Stimulated activated naive CD8-positive, alpha-beta T cell treated with anti-CD3 and anti-CD28 coated beads, Interleukin-15, Interleukin-2, amounts not matched to agents 100 ng/mL and 50 ng/mL, for 24 hours (primary cell): ENCODE measurements around the gene ARID3C.

ENCODE experiments used
- H3K27ac Mint-ChIP-seq: one replicate; pipeline ENCODE4 v1.8.0; 2021; ENCODE audit warnings: mild to moderate bottlenecking, mixed read lengths
- H3K27me3 Mint-ChIP-seq: one replicate; pipeline ENCODE4 v1.8.0; 2021; ENCODE audit warnings: mixed read lengths
- H3K36me3 Mint-ChIP-seq: one replicate; pipeline ENCODE4 v1.8.0; 2021; ENCODE audit warnings: low read depth, mixed read lengths
- H3K4me1 Mint-ChIP-seq: one replicate; pipeline ENCODE4 v1.8.0; 2021; ENCODE audit warnings: low read depth, mixed read lengths
- H3K4me3 Mint-ChIP-seq: one replicate; pipeline ENCODE4 v1.8.0; 2021; ENCODE audit warnings: mild to moderate bottlenecking, mixed read lengths
- H3K9me3 Mint-ChIP-seq: one replicate; pipeline ENCODE4 v1.8.0; 2021; ENCODE audit warnings: mixed read lengths

The ARID3C gene

GRCh38 chr9:34601937-34602573 is 26.8 kb downstream of the ARID3C start:
- H3K27me3 Mint-ChIP-seq, result no peaks in the 10 kb centered on the region
- no peaks in the 10 kb centered on the region for H3K9me3 Mint-ChIP-seq
- no peaks in the 10 kb centered on the region for H3K36me3 Mint-ChIP-seq
- no peak overlapping the region for H3K27ac Mint-ChIP-seq
- H3K4me3 Mint-ChIP-seq, result no peak overlapping the region
- no peaks in the 10 kb centered on the region for H3K4me1 Mint-ChIP-seq

- H3K27ac Mint-ChIP-seq, result no peak overlapping the region
Measured at GRCh38 chr9:34600908-34601307, 28.0 kb downstream of the ARID3C start.

GRCh38 chr9:34599546-34599945 is 29.3 kb downstream of the ARID3C start:
- Mint-ChIP-seq H3K4me1 (no peaks in the 10 kb centered on the region), H3K27ac (no peak overlapping the region), H3K36me3 (no peaks in the 10 kb centered on the region), H3K4me3 (no peak overlapping the region), H3K9me3 (no peaks in the 10 kb centered on the region), H3K27me3 (peaks cover 13% of the 10 kb centered on the region)

More at GRCh38 chr9:34600908-34601307, 28.0 kb downstream of the ARID3C start:
- Mint-ChIP-seq H3K27me3 (peaks cover 5% of the 10 kb centered on the region), H3K4me1 (no peaks in the 10 kb centered on the region), H3K36me3 (no peaks in the 10 kb centered on the region), H3K9me3 (no peaks in the 10 kb centered on the region), H3K4me3 (no peak overlapping the region)

- Mint-ChIP-seq H3K9me3 (no peaks in the 10 kb centered on the region), H3K4me1 (peaks cover 19% of the 10 kb centered on the region), H3K4me3 (no peak overlapping the region), H3K27me3 (peaks cover 42% of the 10 kb centered on the region), H3K27ac (no peak overlapping the region), H3K36me3 (no peaks in the 10 kb centered on the region)
Measured at GRCh38 chr9:34594177-34594576, 34.7 kb downstream of the ARID3C start.

GRCh38 chr9:34592895-34593601 is 35.8 kb downstream of the ARID3C start:
- Mint-ChIP-seq H3K36me3 (no peaks in the 10 kb centered on the region), H3K27me3 (peaks cover 53% of the 10 kb centered on the region), H3K4me1 (peaks cover 28% of the 10 kb centered on the region), H3K9me3 (no peaks in the 10 kb centered on the region), H3K4me3 (no peak overlapping the region), H3K27ac (no peak overlapping the region)

- H3K9me3 Mint-ChIP-seq, result no peaks in the 10 kb centered on the region
- H3K4me1 Mint-ChIP-seq, result peaks cover 28% of the 10 kb centered on the region
- H3K36me3 Mint-ChIP-seq, result no peaks in the 10 kb centered on the region
- H3K4me3 Mint-ChIP-seq, result no peak overlapping the region
- peaks cover 61% of the 10 kb centered on the region for H3K27me3 Mint-ChIP-seq
- no peak overlapping the region for H3K27ac Mint-ChIP-seq
Measured at GRCh38 chr9:34591917-34592866, 36.7 kb downstream of the ARID3C start.

- Mint-ChIP-seq H3K4me3 (peak overlapping the region; percentile 70), H3K27ac (no peak overlapping the region), H3K36me3 (no peaks in the 10 kb centered on the region), H3K9me3 (no peaks in the 10 kb centered on the region), H3K4me1 (peaks cover 28% of the 10 kb centered on the region), H3K27me3 (peaks cover 66% of the 10 kb centered on the region)
Measured at GRCh38 chr9:34591248-34591916, 37.5 kb downstream of the ARID3C start.

- Mint-ChIP-seq H3K9me3 (no peaks in the 10 kb centered on the region), H3K36me3 (no peaks in the 10 kb centered on the region)
Measured at GRCh38 chr9:34590381-34591247, 38.3 kb downstream of the ARID3C start.

GRCh38 chr9:34589636-34590380 is 39.1 kb downstream of the ARID3C start, which contains the start of gene CNTFR:
TSS of gene CNTFR (minus strand) at chr9:34589724. CDS start at chr9:34568981, 20,743 bp downstream.
- H3K4me3 Mint-ChIP-seq, result peak within 1 kb of the TSS; percentile 70
- no peak within 1 kb of the TSS for H3K27ac Mint-ChIP-seq
- H3K4me1 Mint-ChIP-seq, result peaks cover 28% of the 10 kb centered on the region
- no peaks in the 10 kb centered on the region for H3K9me3 Mint-ChIP-seq
- H3K27me3 Mint-ChIP-seq, result peaks cover 71% of the 10 kb centered on the region
- no peaks in the 10 kb centered on the region for H3K36me3 Mint-ChIP-seq

More at GRCh38 chr9:34590381-34591247, 38.3 kb downstream of the ARID3C start:
- peaks cover 72% of the 10 kb centered on the region for H3K27me3 Mint-ChIP-seq
- H3K27ac Mint-ChIP-seq, result no peak overlapping the region
- peak overlapping the region; percentile 70 for H3K4me3 Mint-ChIP-seq
- peaks cover 28% of the 10 kb centered on the region for H3K4me1 Mint-ChIP-seq

- H3K27me3 Mint-ChIP-seq, result peaks cover 74% of the 10 kb centered on the region
- peaks cover 28% of the 10 kb centered on the region for H3K4me1 Mint-ChIP-seq
- peak overlapping the region; percentile 63 for H3K4me3 Mint-ChIP-seq
- H3K27ac Mint-ChIP-seq, result no peak overlapping the region
- no peaks in the 10 kb centered on the region for H3K9me3 Mint-ChIP-seq
- H3K36me3 Mint-ChIP-seq, result no peaks in the 10 kb centered on the region
Measured at GRCh38 chr9:34588671-34589635, 39.9 kb downstream of the ARID3C start.

GRCh38 chr9:34587271-34587670 is 41.6 kb downstream of the ARID3C start:
- Mint-ChIP-seq H3K27me3 (peaks cover 64% of the 10 kb centered on the region), H3K9me3 (no peaks in the 10 kb centered on the region), H3K27ac (no peak overlapping the region), H3K36me3 (no peaks in the 10 kb centered on the region), H3K4me1 (peaks cover 22% of the 10 kb centered on the region), H3K4me3 (no peak overlapping the region)

- Mint-ChIP-seq H3K27ac (no peak overlapping the region), H3K27me3 (peaks cover 60% of the 10 kb centered on the region), H3K4me1 (peaks cover 20% of the 10 kb centered on the region)
Measured at GRCh38 chr9:34585946-34586669, 42.8 kb downstream of the ARID3C start.

More at GRCh38 chr9:34585946-34586669, 42.8 kb downstream of the ARID3C start:
- no peak overlapping the region for H3K4me3 Mint-ChIP-seq
- H3K9me3 Mint-ChIP-seq, result no peaks in the 10 kb centered on the region
- no peaks in the 10 kb centered on the region for H3K36me3 Mint-ChIP-seq
